GM18499 (cell line): Measurements from ENCODE around the gene SPACA7.
"Not testable (repeated sequence)": the region's sequence is repeated elsewhere in the genome, so short reads cannot be mapped to it uniquely, and the experiment has no call there.

Experiments
- ATAC-seq: cut with Tn5 transposase; IDR thresholded peaks from one replicate; pipeline ENCODE4 v1.9.1; 2021; ENCODE audit warnings: moderate number of reproducible peaks; ENCODE audit not compliant: insufficient read depth, unreplicated experiment

Gene SPACA7

DNA sequence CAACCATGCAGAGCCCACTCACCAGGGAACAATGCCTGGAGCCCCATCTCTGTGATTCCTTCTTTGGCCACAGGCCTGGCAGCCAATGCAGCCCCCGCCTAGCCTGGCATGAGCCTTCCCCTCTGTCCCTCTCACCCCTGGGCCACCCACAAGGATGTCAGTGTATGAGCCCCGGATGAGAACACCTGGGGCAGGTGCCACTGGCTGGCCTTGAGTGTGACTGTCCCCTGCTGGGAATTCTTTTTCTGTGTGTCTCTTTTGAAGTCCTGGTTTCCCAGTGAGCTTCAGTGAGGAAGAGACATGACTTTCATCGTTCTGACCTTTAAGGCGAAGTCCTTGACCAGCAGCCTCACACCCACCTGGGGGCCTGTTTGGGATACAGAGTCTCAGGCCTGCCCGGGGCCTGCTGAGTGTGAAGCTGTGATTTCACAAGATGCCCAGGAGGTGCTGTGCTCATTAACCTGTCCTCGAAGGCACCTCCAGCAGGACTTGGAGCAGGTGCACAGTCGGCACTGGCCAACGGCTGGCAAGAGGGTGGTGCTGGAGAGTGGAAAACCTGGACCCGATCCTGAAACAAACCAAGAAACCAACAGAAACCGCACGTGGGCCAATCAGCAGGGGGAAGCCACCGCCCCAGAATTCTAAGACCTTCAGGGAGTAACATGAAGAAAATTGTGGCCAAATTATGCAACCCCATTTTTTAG, 27.4 kb upstream of the SPACA7 start:
- no peak for ATAC-seq

DNA sequence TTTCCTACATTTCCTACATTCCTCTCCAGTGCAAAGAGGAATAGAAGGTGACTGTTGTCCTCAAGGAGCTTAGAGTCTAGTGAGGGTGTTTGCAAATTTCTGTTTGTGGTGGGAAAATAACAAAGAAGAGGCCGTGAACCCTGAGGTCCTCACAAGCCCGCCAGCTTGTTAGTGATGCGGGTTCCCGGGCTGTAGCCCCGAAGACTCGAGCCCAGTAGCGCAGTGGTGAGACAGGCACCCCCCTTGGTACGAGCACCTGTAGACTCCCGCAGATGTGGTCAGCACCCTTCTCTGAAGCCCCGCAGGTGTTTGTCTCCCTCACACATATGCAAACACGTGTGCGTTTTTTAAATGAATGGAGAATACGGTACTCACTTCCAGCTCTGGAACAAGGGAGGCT, 26.5 kb upstream of the SPACA7 start:
- no peak for ATAC-seq

DNA sequence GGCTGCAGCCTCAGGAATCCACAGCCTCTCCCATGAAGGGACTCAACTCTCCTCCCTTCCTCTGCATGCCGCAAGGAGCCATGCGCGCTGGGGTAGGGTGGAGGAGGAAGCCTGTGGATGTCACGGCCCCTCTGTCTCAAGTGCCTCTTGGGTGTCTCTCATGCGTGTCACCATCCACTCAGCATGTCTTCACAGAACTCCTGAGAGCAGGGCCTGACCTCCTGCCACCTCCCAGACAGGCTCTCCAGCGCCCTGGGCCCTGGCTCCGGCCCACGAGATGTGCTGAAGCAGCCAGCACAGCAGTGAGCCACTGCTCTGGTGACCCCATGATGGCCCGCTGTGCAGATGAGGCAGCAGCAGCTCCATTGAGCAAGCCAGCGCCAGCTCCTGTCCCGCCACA, 25.9 kb upstream of the SPACA7 start:
- ATAC-seq: no peak

DNA sequence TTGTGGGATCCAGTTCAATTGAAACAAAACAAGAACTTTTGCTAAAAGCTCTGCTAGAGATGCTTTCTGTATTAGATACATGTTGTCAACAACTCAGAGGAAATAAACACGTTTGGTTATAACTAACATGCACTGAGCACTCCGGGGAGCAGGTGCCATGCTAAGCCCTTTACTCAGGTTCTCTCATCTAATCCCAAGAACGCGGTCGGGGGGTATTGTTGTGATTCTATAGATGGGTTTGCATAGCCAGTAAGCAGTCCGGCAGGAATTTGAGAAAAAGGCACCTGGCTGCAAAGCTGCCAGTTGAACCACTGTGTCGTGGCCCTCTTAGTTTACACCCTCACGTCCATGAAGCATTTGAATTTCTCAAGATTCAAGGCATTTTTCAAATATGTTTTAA, 24.3 kb upstream of the SPACA7 start:
- ATAC-seq: no peak

DNA sequence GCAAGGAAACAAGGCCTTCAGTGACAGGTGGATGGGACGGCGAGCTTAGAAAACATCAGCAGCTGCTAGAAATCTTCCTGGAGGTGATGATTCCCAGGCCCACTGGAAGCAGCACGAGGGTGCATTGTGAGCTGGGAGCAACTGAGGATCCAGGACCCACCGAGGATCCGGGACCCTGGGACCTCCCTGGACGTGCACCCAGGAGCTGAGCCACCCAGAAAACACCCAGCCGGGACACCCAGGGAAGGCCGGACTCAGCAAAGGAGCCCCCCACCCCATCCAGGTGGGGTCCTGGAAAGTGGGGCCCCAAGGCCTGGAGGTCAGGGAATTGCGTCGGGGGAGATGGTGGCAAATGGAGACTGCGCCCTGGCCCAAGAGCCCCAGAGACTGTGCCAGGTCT, 22.3 kb upstream of the SPACA7 start:
- ATAC-seq: no peak

DNA sequence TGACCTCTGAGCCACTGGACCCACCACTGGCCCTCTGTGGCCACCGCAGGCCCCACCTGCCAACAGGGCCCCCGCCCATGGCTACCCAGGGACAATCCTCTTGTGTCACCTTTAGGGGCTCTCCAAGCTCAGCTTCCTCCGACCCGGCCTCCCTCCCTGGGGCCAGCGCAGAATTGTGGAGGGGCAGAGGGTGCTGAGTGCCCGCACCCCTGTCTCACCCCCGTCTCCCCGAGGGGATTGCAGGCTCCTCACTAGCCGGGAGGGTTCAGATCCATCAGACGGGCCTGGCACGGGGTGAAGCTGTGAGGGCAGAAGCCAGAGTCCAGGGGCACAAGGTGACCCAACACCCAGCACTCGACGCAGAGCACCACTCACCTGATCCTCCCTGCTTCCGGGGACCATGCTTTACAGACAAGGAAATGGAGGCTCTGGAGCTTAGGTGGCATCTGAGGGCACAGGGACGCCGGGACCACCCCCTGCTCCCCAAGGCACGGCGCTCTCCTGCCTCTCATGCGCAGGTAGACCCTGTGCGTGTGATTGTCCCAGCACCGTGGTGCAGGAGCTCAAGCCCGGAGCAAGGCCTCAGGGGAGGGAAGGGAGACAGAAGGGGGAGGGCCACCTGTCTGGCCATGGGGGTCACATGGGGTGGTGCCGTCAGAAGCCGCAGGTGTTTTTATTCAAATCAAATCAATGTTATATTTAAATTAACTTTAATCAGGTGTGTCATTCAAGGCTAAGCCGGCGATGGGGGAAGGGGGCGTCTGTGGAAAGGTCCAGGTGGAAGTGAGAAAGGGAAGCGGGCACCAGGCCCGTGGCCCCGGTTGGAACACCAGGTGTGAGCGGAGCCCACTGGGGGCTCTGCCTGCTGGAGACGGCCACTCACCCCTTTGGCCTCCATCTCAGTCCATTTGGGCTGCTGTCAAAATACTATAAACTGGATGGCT, 21.6 kb upstream of the SPACA7 start:
- no peak for ATAC-seq

DNA sequence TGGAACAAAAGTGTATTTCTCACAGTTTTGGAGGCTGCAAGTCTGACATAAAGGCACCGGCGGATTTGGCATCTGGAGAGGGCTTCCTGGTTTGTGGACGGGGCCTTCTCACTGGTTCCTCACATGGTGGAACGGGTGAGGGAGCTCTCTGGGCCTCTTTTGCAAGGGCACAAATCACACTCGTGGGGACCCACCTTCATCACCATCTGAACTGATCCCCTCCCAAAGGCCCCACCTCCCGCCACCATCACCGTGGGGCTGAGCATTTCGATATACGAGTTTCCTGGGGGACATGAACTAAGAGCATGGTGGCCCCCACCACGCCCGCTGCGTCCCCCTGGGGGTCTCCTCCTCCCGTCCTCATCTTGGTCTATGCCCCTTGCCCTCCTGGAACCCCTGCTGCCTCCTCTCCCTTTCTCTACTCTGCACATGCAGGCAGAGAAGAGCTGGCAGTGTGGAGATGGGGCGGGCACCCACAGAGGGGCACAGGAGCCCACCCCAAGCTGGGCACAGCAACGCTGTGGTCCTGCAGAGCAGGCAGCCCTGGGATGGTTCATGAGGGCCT, 20.8 kb upstream of the SPACA7 start:
- no peak for ATAC-seq

DNA sequence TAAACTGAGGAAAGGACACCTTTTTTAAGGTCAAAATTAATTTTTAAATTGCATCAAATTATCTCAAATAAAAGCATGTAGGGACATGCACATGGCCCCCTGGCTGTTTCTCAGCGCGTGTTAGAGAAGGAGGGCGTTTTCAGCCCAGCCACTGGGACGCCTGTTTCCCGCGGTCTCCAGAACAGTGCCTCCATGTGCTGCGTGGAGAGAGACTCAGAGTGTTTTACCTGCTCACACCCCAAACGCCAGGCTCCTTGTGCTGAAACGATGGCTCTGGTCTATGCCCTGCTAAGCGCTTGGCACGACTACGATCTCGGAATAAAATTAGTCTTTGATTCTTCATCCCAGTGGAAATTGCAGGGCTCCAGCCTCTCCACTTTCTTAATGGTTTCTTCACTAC, 20.0 kb upstream of the SPACA7 start:
- ATAC-seq: no peak

DNA sequence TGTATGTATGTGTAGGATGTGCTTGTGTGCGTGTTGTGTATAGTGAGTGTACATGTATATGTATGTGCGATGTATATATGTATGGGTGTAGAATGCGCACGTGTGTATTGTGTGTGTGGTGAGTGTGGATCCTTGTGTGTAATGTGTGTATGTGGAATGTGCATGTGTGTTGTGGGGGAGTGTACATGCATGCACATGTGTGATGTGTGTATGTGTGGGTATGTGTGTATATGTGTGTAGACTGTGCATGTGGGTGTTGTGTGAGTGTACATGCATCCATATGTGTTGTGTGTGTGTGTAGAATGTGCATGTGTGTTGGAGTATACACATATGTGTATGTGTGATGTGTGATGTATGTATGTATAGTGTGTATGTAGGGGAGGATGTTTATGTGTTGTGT, 18.0 kb upstream of the SPACA7 start:
- no peak for ATAC-seq

DNA sequence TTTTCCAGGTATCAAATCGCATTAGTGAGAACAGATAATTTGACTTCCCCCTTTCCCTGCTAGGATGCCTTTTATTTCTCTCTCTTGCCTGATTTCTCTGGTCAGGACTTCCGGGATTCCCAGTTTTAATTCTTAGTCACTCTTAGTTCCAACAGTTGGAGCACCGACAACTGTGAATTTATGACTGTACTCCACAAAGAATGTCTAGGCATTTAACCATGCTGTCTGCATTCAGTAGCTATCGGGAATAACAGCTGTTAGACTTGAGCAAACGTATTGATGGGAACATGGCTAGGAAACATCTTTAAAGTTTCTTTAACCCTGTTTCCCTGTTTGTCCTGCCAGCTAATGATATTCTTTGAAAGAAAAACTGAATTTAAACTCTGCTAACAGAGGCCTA, 14.1 kb upstream of the SPACA7 start:
- no peak for ATAC-seq

DNA sequence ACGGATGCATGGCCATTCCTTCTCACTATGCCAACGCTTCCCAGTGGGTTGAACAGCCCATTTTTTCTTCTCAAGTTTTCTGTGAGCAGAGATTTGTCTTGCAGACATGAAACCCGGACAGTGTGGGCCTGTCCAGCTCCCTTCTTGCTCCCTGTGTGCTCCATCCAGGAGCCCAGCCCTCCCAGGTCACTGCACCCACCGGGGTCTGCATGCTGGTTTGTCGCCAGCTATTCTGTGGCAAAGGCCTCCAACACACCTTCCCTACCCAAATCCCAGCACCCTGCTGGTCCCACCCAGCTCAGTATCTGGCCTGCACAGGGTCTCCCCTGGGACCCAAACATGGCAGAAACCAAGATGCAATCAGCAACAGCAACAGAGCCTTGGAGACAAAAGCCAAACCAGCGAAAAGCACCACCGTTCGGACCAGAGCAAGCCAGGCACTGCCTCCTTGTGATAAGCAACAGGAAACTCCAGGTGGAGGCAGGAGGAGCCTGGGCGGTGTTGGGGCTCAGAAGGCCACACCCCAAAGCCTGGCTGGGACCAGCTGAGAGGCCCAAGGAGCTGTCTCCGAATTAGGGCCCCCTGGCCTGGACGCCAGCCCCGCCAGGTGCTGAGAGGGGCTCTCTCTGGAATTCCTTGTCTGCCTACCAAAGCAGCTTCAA, 12.2 kb upstream of the SPACA7 start:
- ATAC-seq: no peak

DNA sequence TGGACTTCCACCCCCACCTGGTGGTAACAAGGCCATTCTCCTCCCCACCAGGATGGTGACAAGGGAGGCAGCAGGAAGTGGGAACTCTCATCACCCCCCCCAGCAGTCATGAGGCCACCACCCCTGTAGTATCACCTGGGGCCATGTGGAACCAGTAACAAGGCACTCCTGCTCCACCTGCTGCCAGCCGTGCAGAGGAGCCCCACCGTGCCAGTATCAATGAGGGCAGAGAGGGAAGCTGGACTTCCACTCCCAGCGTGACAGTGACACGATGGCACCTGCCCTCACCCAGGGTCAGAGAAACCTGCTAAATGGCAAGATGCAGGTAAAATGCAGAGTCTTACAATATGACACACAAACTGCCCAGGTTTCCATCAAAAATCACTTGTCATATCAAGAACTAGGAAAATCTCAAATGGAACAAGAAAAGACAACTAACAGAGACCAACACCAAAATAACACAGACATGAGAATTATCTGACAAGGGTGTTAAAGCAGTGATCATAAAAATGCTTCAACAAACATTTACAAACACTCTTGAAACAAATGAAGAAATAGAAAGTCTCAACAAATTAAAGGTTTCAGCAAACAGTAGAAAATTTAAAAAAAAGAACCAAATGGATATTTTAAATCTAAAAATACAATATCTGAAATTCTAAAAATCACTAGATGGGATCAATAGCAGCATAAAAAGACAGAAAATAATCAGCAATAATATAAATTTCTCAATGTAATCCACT, 9.1 kb upstream of the SPACA7 start:
- no peak for ATAC-seq

DNA sequence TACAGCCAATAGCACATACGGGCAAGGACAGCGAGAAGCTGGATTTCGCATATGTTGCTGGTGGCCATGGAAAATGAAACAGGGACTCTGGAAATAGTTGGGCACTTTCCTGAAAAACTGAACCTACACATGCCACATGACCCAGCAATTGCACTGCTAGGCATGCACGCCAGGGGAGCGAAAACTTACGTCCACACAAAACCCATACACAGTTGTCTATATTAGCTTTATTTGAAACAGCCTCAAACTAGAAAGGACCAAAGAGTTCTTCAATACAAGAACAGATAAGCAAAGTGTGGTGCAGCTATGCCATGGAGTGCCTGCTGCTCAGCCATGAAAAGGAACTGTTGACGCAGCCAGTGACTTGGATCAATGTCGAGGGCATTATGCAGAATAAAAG, 7.3 kb upstream of the SPACA7 start:
- ATAC-seq: no peak

DNA sequence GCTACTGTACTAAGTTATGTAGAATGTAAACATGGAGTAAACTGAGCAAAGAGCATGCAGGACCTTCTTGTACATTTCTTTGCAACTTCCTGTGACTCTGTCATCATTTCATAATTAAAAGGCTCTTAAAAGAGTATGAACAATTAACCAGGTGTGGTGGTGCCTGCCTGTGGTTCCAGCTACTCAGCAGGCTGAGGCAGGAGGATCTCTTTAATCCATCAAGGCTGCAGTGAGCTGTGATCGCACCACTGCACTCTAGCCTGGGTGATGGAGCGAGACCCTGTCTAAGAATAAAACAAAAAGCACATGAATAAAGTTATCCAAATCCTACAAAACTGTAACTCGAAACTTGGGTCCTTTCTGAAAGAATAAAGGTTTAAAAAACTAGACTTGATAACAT, 5.8 kb upstream of the SPACA7 start:
- ATAC-seq: no peak

DNA sequence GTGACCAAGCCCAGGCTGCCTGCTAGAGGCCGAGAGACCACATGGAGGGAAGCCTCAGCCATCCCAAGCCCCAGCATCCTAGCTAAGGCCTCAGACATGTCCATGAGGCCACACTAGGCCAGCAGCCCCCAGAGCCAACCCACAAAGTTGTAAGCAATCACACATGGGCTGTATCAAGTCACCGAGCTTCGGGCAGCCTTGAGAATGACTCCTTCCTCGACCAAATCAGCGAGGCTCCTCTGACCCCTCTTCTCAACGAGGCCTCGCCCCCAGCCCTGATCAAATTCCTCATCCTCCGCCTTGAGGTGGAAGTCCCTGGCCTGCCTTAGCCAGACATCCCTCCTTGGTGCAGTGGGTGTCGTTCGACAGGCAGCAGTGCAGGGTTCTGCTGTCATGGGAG, 1.9 kb upstream of the SPACA7 start:
- no peak for ATAC-seq

DNA sequence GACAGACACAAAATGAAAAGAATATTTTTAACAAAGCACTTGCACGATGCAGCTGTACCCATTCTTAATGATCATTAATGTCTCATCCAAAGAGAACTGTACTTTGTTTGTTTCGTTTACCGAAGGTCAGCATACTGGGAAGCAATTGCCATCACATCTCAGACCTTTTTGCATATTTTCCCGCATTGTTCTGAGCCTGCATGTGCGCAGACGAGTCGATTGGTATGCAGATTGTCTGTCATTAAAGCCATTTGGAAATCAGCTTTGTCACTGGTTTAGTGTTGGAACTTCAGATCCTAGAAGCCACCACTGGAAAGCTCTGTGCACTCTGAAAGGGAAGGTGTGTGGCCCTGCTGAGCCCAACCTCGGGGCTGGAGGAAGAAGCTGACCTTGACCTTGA, 15.6 kb downstream of the SPACA7 start:
- no peak for ATAC-seq

DNA sequence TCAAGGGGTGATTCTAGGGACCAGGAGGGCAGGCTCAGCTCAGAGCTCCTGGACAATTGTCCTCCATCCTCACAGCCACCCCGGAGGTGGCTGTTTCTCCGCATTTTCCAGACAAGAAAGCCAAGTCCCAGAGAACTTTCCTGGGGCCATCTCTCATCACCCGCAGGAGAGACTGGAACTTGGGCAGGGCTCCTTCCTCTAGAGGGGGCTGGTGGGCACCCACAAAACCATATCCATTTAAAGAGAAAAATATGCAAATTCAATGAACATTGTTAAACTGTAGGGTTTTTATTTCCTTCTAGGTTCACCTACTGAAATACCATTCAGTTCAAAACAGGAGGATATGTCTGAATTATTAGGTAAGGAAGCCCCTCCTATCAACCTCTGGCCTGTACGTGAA, 16.6 kb downstream of the SPACA7 start:
- ATAC-seq: no peak

DNA sequence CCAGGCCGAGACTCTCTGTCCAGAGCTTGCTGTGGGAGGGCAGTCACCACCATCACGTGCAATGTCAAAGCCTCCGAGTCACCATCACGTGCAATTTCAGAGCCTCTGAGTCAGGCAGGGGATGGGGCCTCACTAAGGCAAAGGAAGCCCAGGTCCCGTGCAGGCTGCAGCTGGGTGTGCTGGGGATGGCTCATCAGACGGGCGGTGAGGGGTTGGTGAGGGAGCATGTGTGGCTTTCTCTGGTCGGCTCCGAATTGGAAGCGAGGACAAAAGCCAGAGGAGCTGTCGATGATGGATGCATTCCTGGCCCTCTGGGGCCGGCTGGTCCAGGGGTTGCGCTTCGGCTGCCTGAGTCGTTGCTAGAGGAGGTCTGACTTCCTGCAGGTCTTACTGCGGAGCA, 18.9 kb downstream of the SPACA7 start:
- not testable (repeated sequence) for ATAC-seq

DNA sequence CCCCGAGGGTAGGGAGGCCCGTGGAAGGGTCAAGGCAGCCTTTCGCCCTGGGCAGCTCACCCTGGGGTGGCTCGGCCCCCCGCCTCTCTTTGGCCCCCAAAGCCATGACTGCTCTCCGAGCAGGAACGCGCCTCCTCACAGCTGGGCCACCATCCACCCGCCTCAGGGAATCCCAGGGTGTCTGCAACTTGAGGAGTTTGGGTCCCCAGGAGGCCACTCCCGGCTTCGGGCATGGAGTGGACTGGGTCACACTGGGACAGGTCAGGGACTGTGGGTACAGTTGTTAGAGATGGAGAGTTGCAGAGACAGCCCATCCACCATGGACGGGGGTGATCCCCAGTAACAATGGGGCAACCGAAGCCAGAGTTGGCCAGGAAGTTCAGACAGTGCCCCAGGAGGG, 19.8 kb downstream of the SPACA7 start:
- not testable (repeated sequence) for ATAC-seq

DNA sequence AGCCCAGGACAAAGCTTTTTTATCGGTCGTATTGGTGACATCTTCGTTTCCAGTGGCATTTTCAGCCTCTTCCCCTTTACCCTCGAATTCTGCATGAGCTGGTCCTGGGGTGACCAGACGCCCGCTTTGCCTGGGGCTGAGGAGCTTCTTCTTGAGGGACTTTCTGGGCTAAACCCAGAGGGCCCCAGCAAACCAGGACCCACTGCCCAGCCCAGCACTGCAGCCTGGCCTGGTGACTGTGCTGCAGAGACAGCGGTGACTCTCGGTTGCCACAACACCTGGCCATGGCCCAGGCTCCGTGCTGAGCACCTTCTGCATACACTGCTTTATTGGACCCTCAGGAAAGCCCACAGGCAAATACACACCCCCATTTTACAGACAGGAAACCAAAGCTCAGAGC, 21.0 kb downstream of the SPACA7 start:
- no peak for ATAC-seq
